Measurements from ENCODE around the gene RAET1G. TPM values are rescaled to one million over a fixed set of nuclear protein-coding genes. Genes with fewer than 3 reads are reported as not detected.

The RAET1G gene
- total RNA-seq, 4 donors from 2014 or later: not detected

GRCh38 chr6:149871182-149871581 lies 51.7 kb downstream of the RAET1G start:
- no peak for DNase-seq
- in situ Hi-C loops (cut with MboI; ENCODE audit: low pct_ligation_motif_present in 1 of 4, low pct_unique_long_range_greater_than_20kb in 1 of 4, low sequenced_read_pairs in 3 of 4): no loop called here
- no peaks in the 10 kb centered on the region for H3K27me3 ChIP-seq
- WGBS, 2 donors (ENCODE audit: low coverage in 1 of 2): 74 to 75% methylated on average over 2 of the region's 2 CpGs
- H3K9me3 ChIP-seq: peaks cover 0 to 2% of the 10 kb centered on the region in 2 donors
- H3K4me1 ChIP-seq: no peaks in the 10 kb centered on the region
- no peaks in the 10 kb centered on the region for H3K36me3 ChIP-seq
- H3K4me3 ChIP-seq: no peak overlapping the region
- H3K27ac ChIP-seq: no peak overlapping the region
- TF ChIP-seq EP300 (IDR thresholded peaks at IDR 0.05; ENCODE audit: low read depth): no peak
- no peak for TF ChIP-seq POLR2A (IDR thresholded peaks at IDR 0.05)
- TF ChIP-seq POLR2AphosphoS5 (IDR thresholded peaks at IDR 0.05): no peak
- no peak for TF ChIP-seq CTCF (IDR thresholded peaks at IDR 0.05)
- intact Hi-C loops (cut with DNase I; ENCODE audit: low total_unique reads): no loop called here

- intact Hi-C loops (cut with DNase I; ENCODE audit: low total_unique reads): no loop called here
- WGBS, 2 donors (ENCODE audit: low coverage in 1 of 2): 82 to 90% methylated on average over 9 to 10 of the region's 10 CpGs
- H3K9me3 ChIP-seq: peaks cover 0 to 2% of the 10 kb centered on the region in 2 donors
- H3K4me3 ChIP-seq: no peak overlapping the region
- in situ Hi-C loops (cut with MboI; ENCODE audit: low pct_ligation_motif_present in 1 of 4, low pct_unique_long_range_greater_than_20kb in 1 of 4, low sequenced_read_pairs in 3 of 4): no loop called here
- H3K4me1 ChIP-seq: peaks cover 0 to 8% (median 5%) of the 10 kb centered on the region in 4 donors
- DNase-seq: no peak
- no peak overlapping the region for H3K27ac ChIP-seq
- TF ChIP-seq POLR2A (IDR thresholded peaks at IDR 0.05) (no peak), POLR2AphosphoS5 (IDR thresholded peaks at IDR 0.05) (no peak), CTCF (IDR thresholded peaks at IDR 0.05) (no peak), EP300 (IDR thresholded peaks at IDR 0.05; ENCODE audit: low read depth) (no peak)
- H3K27me3 ChIP-seq: no peaks in the 10 kb centered on the region
- no peaks in the 10 kb centered on the region for H3K36me3 ChIP-seq
These were observed 53.5 kb downstream of the RAET1G start for GRCh38 chr6:149869275-149869892.

- intact Hi-C loops (cut with DNase I; ENCODE audit: low total_unique reads) (no loop called here), in situ Hi-C loops (cut with MboI; ENCODE audit: low pct_ligation_motif_present in 1 of 4, low pct_unique_long_range_greater_than_20kb in 1 of 4, low sequenced_read_pairs in 3 of 4) (no loop called here)
- Histone ChIP-seq H3K9me3 (peaks cover 0 to 2% of the 10 kb centered on the region in 2 donors), H3K4me3 (no peak overlapping the region), H3K36me3 (no peaks in the 10 kb centered on the region), H3K27me3 (no peaks in the 10 kb centered on the region), H3K27ac (no peak overlapping the region), H3K4me1 (peaks cover 0 to 10% (median 7%) of the 10 kb centered on the region in 4 donors)
- 56 to 66% methylated on average over 3 to 4 of the region's 4 CpGs for WGBS, 2 donors (ENCODE audit: low coverage in 1 of 2)
- DNase-seq: no peak
- no peak for TF ChIP-seq EP300 (IDR thresholded peaks at IDR 0.05; ENCODE audit: low read depth)
- no peak for TF ChIP-seq POLR2A (IDR thresholded peaks at IDR 0.05)
- TF ChIP-seq CTCF (IDR thresholded peaks at IDR 0.05): no peak
- no peak for TF ChIP-seq POLR2AphosphoS5 (IDR thresholded peaks at IDR 0.05)
These were observed 54.9 kb downstream of the RAET1G start for GRCh38 chr6:149867876-149868640.

Other genes starting within 250 kb of the RAET1G start
- gene LATS1, start 205.0 kb downstream of the RAET1G start, total RNA-seq: 10 to 100 TPM; 13.1 to 28.4 (median 19.4) TPM
- 10 to 100 TPM; 14.7 to 54.3 (median 29.3) TPM for gene NUP43, start 176.6 kb downstream of the RAET1G start, total RNA-seq
- 10 to 100 TPM; 25.8 to 97.3 (median 64.4) TPM for gene PCMT1, start 173.4 kb downstream of the RAET1G start, total RNA-seq
- gene LRP11, start 58.8 kb downstream of the RAET1G start, total RNA-seq: 10 to 100 TPM in 3 of 4 donors, 1 to 10 TPM in 1; 2.2 to 50.5 (median 21.2) TPM
- gene RAET1E, start 25.0 kb downstream of the RAET1G start, total RNA-seq: not detected
- gene ULBP2, start 18.9 kb upstream of the RAET1G start, total RNA-seq: not detected
- gene ULBP1, start 40.8 kb upstream of the RAET1G start, total RNA-seq: not detected
- gene RAET1L, start 102.4 kb upstream of the RAET1G start, total RNA-seq: not detected
- gene ULBP3, start 146.0 kb upstream of the RAET1G start, total RNA-seq: 1 to 10 TPM in 1 of 4 donors, under 1 TPM in 1, not detected in 2; 0.79 to 2.0 TPM
- 10 to 100 TPM in 3 of 4 donors, 1 to 10 TPM in 1; 1.2 to 64.5 (median 38.8) TPM for gene PPP1R14C, start 219.9 kb upstream of the RAET1G start, total RNA-seq